Measurements from ENCODE around the gene PTGER4. TPM values are rescaled to one million over a fixed set of nuclear protein-coding genes. Genes with fewer than 3 reads are reported as not detected.
A peak's percentile ranks its signal among the peaks of the same experiment; 100 is the strongest.

Gene PTGER4
- total RNA-seq, 6 experiments from 2014 or later, result 0.84 to 4.4 (median 2.9) TPM

DNA sequence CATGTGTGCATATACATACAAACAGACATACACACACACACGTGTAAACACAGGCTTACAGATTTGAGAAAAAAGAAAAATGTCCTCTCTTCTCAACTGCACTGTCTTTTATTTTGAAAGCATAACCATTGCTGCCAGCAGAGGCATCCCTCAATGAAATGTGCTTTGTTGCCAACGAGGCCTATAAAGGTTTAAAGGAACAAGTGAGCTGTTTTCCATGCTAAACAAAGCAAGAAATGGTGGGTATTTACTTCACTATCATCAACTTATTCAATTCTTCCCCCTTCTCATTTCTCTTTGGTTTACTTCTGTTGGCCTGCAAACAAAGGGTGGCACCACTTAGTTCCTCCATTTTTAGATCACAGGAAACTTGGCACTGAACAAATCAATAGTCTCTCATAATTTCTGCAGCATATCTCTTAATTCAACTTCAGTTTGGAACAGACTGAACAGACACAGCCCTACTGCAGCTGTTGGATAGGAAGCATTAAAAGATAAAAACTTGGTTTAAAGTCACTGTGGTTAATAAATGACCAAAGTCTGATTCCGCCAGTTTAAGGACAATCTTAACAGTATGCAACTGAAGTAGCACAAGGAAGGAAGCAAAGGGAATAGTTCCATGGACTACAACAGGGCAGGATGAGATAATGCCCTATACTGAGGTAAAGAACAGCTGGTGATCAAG is 54.3 kb downstream of the PTGER4 start:
- no peak for TF ChIP-seq POLR2A (IDR thresholded peaks at IDR 0.05)
- TF ChIP-seq, protein P1, sequence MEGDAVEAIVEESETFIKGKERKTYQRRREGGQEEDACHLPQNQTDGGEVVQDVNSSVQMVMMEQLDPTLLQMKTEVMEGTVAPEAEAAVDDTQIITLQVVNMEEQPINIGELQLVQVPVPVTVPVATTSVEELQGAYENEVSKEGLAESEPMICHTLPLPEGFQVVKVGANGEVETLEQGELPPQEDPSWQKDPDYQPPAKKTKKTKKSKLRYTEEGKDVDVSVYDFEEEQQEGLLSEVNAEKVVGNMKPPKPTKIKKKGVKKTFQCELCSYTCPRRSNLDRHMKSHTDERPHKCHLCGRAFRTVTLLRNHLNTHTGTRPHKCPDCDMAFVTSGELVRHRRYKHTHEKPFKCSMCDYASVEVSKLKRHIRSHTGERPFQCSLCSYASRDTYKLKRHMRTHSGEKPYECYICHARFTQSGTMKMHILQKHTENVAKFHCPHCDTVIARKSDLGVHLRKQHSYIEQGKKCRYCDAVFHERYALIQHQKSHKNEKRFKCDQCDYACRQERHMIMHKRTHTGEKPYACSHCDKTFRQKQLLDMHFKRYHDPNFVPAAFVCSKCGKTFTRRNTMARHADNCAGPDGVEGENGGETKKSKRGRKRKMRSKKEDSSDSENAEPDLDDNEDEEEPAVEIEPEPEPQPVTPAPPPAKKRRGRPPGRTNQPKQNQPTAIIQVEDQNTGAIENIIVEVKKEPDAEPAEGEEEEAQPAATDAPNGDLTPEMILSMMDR (IDR thresholded peaks at IDR 0.05), result peak in 1 of 4 donors; percentile 12
- no peaks in the 10 kb centered on the region for H3K9me3 ChIP-seq
- no peak for DNase-seq
- peak; percentile 84 to 92 (median 89) for ATAC-seq
- no peaks in the 10 kb centered on the region for H3K27me3 ChIP-seq
- intact Hi-C loops (cut with DNase I), result no loop called here
- 25% methylated on average over 3 of the region's 3 CpGs for WGBS (ENCODE audit: insufficient coverage, low coverage, low lambda C conversion rate, missing lambda C conversion rate)
- H3K4me1 ChIP-seq, result peaks cover 0 to 28% (median 14%) of the 10 kb centered on the region in 4 donors
- H3K27ac ChIP-seq, result peak overlapping the region in 2 of 3 donors; percentile 31 to 37
- H3K4me3 ChIP-seq, result no peak overlapping the region
- H3K36me3 ChIP-seq, result no peaks in the 10 kb centered on the region

DNA sequence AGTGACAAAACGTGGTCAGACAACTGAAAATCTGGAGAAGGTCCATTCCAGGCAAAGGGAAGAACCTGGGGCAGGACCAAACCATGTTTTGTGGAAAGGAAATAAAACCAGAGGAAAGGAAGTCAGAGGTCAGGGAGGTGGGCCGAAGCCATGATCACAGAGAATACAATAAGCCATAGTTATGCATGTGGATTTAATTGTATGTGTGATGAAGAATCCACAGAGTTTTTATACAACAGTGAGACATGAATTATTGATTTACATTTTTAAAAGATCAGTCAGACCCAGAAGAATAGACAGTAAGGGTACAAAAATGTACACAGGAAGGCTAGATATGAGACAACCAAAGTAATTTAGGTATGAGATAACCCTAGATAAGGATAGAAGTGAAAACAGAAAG is 55.3 kb downstream of the PTGER4 start:
- Histone ChIP-seq H3K36me3 (no peaks in the 10 kb centered on the region), H3K9me3 (no peaks in the 10 kb centered on the region), H3K4me1 (peaks cover 0 to 28% (median 14%) of the 10 kb centered on the region in 4 donors), H3K27ac (no peak overlapping the region), H3K4me3 (no peak overlapping the region), H3K27me3 (no peaks in the 10 kb centered on the region)
- 92% methylated on average over 1 of the region's 2 CpGs for WGBS (ENCODE audit: insufficient coverage, low coverage, low lambda C conversion rate, missing lambda C conversion rate)
- ATAC-seq (peak in 1 of 4 donors; percentile 30), DNase-seq (no peak)
- TF ChIP-seq, protein P1 (IDR thresholded peaks at IDR 0.05), result no peak
- TF ChIP-seq POLR2A (IDR thresholded peaks at IDR 0.05), result no peak
- intact Hi-C loops (cut with DNase I), result no loop called here

DNA sequence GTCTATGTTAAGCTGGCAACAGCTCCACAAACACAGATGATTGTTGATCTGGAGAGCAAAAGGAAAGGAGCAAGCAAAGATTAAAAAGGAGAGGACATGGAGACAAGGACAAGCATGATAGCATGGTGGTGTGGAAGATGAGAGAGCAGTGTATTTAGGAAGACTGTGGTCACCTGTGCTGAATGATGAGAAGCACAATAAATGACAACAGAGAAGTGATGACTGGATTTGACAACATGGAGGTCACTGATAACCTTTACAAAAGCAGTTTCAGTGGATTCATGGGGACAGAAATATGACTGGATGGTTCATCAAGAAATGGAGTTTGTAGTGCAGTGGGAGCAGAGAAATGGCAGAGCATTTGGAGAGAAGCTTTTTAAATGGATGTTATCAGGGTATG is 55.9 kb downstream of the PTGER4 start:
- intact Hi-C loops (cut with DNase I), result no loop called here
- no peak for DNase-seq
- Histone ChIP-seq H3K27ac (no peak overlapping the region), H3K36me3 (no peaks in the 10 kb centered on the region), H3K4me1 (peaks cover 0 to 28% (median 14%) of the 10 kb centered on the region in 4 donors), H3K27me3 (no peaks in the 10 kb centered on the region), H3K9me3 (no peaks in the 10 kb centered on the region), H3K4me3 (no peak overlapping the region)
- TF ChIP-seq, protein P1 (IDR thresholded peaks at IDR 0.05), result no peak
- TF ChIP-seq POLR2A (IDR thresholded peaks at IDR 0.05), result no peak
- ATAC-seq, result no peak

DNA sequence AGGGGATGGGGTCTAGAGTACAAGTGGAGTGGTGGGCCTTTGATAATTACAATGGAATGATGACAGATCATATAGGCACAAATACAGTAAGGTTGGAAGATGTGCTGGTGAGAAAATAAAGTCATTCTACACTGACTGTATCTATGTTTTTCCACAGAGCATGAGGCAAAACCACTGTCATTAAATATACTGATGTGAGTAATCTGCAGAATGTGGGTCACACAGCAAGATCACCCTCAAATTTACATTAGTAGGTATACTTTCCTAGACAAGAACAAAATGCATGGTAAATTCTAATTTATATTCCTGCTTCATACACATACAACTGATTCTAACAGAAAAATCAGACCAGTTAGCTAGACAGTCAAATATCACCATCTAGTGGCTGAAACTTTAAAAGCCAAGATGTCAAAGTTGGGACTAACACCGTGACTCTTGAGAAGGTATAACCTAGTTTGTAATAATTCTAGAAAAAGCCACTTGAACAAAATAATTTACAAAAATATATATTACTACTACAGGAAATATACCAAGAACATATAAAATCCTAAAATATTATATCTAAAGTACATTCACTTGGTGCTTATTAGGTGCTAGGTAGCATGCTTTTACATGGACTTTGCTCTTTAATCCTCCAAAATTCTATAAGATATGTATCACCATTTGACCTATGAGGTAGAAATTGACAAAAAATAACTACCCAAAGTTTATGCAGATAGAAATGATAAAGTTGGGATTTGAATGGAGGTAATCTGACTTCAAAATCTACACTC is 56.6 kb downstream of the PTGER4 start:
- Histone ChIP-seq H3K27me3 (no peaks in the 10 kb centered on the region), H3K4me3 (no peak overlapping the region), H3K36me3 (peaks cover 0 to 4% (median 3%) of the 10 kb centered on the region in 4 donors), H3K27ac (no peak overlapping the region), H3K4me1 (peaks cover 0 to 28% (median 14%) of the 10 kb centered on the region in 4 donors), H3K9me3 (no peaks in the 10 kb centered on the region)
- DNase-seq (no peak), ATAC-seq (peak; percentile 71 to 75 (median 74))
- no peak for TF ChIP-seq POLR2A (IDR thresholded peaks at IDR 0.05)
- TF ChIP-seq, protein P1 (IDR thresholded peaks at IDR 0.05), result peak; percentile 66 to 85 (median 78)
- 0% methylated on average over 1 of the region's 1 CpG for WGBS (ENCODE audit: insufficient coverage, low coverage, low lambda C conversion rate, missing lambda C conversion rate)
- intact Hi-C loops (cut with DNase I), result no loop called here
